ENCODE results near the gene ACP4. TPM values are rescaled to one million over a fixed set of nuclear protein-coding genes. Genes with fewer than 3 reads are reported as not detected.
"Not testable (repeated sequence)": the region's sequence is repeated elsewhere in the genome, so short reads cannot be mapped to it uniquely, and the experiment has no call there.

Gene ACP4
- polyA plus RNA-seq, 2 donors, result not detected

DNA sequence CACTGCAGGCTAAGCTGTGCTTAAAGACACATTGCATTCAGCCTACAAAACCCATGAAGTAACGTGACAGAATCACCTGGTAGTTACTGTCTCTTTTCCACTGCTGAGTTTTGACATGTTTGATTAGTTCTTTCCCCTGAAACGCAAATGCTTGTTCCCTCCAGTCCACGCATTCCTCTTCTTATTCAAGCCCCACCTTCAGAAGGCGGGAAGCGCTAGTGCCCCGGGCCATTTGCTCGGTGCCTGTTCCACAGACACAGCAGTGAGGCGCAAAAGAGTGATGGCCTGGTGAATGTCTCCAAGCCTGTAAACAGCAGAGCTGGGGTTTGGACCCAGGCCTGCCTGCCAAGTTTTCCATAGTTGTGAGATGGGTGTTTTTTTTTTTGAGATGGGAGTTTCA lies 10.9 kb downstream of the ACP4 start:
- WGBS, 2 donors, result 64 to 65% methylated on average over 8 of the region's 8 CpGs
- no peaks in the 10 kb centered on the region for H3K9me3 ChIP-seq (ENCODE audit: control insufficient read depth in 2 of 2, insufficient read depth in 1 of 2, low read depth in 1 of 2, low read length in 1 of 2)
- no peaks in the 10 kb centered on the region for H3K27me3 ChIP-seq (ENCODE audit: control insufficient read depth in 1 of 2, insufficient read depth in 2 of 2, low read length in 2 of 2)
- H3K4me3 ChIP-seq (ENCODE audit: low read depth in 1 of 2, low read length in 2 of 2), result no peak overlapping the region
- H3K4me1 ChIP-seq (ENCODE audit: control insufficient read depth in 2 of 2, insufficient read depth in 2 of 2, low read length in 1 of 2), result peaks cover 0 to 2% of the 10 kb centered on the region in 2 donors
- no peak overlapping the region for H3K27ac ChIP-seq (ENCODE audit: low read depth in 2 of 2, low read length in 1 of 2)
- H3K36me3 ChIP-seq (ENCODE audit: control insufficient read depth in 2 of 2, insufficient read depth in 2 of 2, low read length in 1 of 2), result peaks cover 12 to 35% of the 10 kb centered on the region in 2 donors

GRCh38 chr19:50803633-50804419 lies 13.6 kb downstream of the ACP4 start:
- peaks cover 5 to 13% of the 10 kb centered on the region in 2 donors for H3K36me3 ChIP-seq (ENCODE audit: control insufficient read depth in 2 of 2, insufficient read depth in 2 of 2, low read length in 1 of 2)
- H3K9me3 ChIP-seq (ENCODE audit: control insufficient read depth in 2 of 2, insufficient read depth in 1 of 2, low read depth in 1 of 2, low read length in 1 of 2), result no peaks in the 10 kb centered on the region
- H3K4me1 ChIP-seq (ENCODE audit: control insufficient read depth in 2 of 2, insufficient read depth in 2 of 2, low read length in 1 of 2), result peaks cover 0 to 2% of the 10 kb centered on the region in 2 donors
- H3K27me3 ChIP-seq (ENCODE audit: control insufficient read depth in 1 of 2, insufficient read depth in 2 of 2, low read length in 2 of 2), result no peaks in the 10 kb centered on the region
- H3K4me3 ChIP-seq (ENCODE audit: low read depth in 1 of 2, low read length in 2 of 2), result peak overlapping the region; percentile 73 to 81
- 1% methylated on average over 40 of the region's 40 CpGs for WGBS, 2 donors
- H3K27ac ChIP-seq (ENCODE audit: low read depth in 2 of 2, low read length in 1 of 2), result peak overlapping the region; percentile 98

DNA sequence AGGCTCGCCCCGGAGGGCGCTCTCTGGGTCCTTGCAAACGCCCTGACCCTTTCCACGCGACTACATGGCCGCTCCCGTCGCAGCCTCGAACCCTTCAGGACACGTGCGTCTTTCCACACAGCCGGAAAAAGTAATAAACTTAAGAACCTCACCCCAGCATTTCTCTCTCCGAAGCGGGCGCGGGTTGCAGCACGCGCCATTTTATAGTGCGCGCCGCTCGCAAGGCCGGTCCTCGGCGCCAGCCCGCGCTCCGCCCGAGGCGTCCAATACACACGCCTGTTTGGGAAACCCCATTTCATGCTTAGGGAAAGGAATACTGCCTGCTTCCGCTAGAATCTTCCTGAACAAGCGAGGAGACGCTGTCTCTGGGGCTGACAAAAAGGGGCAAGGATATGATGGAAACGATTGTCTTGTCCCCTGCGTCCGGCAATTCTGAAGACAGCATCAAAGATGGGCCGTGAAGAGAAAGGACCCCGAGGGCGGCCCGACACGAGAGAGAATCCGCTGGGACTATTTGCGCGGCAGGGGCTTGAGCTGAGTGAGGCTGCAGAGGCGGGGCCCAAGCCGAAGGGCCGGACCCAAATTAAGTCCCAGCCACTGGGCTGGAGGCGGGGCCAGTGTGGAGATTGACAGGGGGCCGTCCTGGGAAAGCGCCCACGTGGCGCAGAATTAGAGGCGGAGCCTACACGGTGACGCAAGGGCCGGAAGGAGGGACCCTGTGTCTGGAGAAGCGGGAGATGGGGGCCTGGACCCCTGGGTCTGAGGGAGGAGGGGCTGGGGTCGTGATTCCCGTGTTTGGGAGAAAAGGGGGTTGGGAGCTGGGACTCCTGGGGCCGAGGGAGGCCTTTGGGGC lies 14.4 kb downstream of the ACP4 start:
- Histone ChIP-seq H3K4me3 (ENCODE audit: low read depth in 1 of 2, low read length in 2 of 2) (peak overlapping the region; percentile 73 to 81), H3K4me1 (ENCODE audit: control insufficient read depth in 2 of 2, insufficient read depth in 2 of 2, low read length in 1 of 2) (peaks cover 0 to 2% of the 10 kb centered on the region in 2 donors), H3K27ac (ENCODE audit: low read depth in 2 of 2, low read length in 1 of 2) (peak overlapping the region; percentile 98), H3K27me3 (ENCODE audit: control insufficient read depth in 1 of 2, insufficient read depth in 2 of 2, low read length in 2 of 2) (no peaks in the 10 kb centered on the region), H3K9me3 (ENCODE audit: control insufficient read depth in 2 of 2, insufficient read depth in 1 of 2, low read depth in 1 of 2, low read length in 1 of 2) (no peaks in the 10 kb centered on the region), H3K36me3 (ENCODE audit: control insufficient read depth in 2 of 2, insufficient read depth in 2 of 2, low read length in 1 of 2) (peaks cover 0 to 7% of the 10 kb centered on the region in 2 donors)
- WGBS, 2 donors, result 1% methylated on average over 62 of the region's 62 CpGs

GRCh38 chr19:50808856-50809255 lies 18.6 kb downstream of the ACP4 start:
- no peaks in the 10 kb centered on the region for H3K9me3 ChIP-seq (ENCODE audit: control insufficient read depth in 2 of 2, insufficient read depth in 1 of 2, low read depth in 1 of 2, low read length in 1 of 2)
- H3K36me3 ChIP-seq (ENCODE audit: control insufficient read depth in 2 of 2, insufficient read depth in 2 of 2, low read length in 1 of 2), result no peaks in the 10 kb centered on the region
- H3K4me1 ChIP-seq (ENCODE audit: control insufficient read depth in 2 of 2, insufficient read depth in 2 of 2, low read length in 1 of 2), result no peaks in the 10 kb centered on the region
- no peaks in the 10 kb centered on the region for H3K27me3 ChIP-seq (ENCODE audit: control insufficient read depth in 1 of 2, insufficient read depth in 2 of 2, low read length in 2 of 2)
- no peak overlapping the region for H3K4me3 ChIP-seq (ENCODE audit: low read depth in 1 of 2, low read length in 2 of 2)
- no peak overlapping the region for H3K27ac ChIP-seq (ENCODE audit: low read depth in 2 of 2, low read length in 1 of 2)
- 67 to 71% methylated on average over 1 of the region's 1 CpG for WGBS, 2 donors

GRCh38 chr19:50811622-50812238 lies 21.5 kb downstream of the ACP4 start:
- WGBS, 2 donors, result 77 to 78% methylated on average over 3 of the region's 3 CpGs
- not testable (repeated sequence) for H3K4me3 ChIP-seq (ENCODE audit: low read depth in 1 of 2, low read length in 2 of 2); H3K9me3 ChIP-seq (ENCODE audit: control insufficient read depth in 2 of 2, insufficient read depth in 1 of 2, low read depth in 1 of 2, low read length in 1 of 2); H3K27me3 ChIP-seq (ENCODE audit: control insufficient read depth in 1 of 2, insufficient read depth in 2 of 2, low read length in 2 of 2); H3K4me1 ChIP-seq (ENCODE audit: control insufficient read depth in 2 of 2, insufficient read depth in 2 of 2, low read length in 1 of 2); H3K27ac ChIP-seq (ENCODE audit: low read depth in 2 of 2, low read length in 1 of 2); H3K36me3 ChIP-seq (ENCODE audit: control insufficient read depth in 2 of 2, insufficient read depth in 2 of 2, low read length in 1 of 2)

DNA sequence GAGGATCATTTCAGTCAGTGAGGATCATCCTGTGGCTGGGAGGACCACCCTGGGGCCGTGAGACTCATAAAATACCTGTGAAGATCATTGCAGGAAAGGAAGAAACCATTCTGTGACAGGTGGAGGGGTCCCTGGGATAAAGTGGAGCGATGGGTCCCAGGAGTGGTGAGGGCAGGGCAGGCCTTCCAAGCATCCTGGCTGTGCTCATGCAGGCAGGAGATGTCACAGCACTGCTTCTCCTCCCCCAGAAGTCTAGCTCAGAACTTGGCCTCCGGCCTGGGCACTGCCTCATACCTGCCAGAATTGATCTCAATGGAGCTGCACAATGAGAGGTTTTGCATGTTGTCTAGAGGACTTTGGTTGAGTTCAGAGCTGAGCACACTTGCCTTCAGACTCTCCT lies 22.3 kb downstream of the ACP4 start:
- H3K9me3 ChIP-seq (ENCODE audit: control insufficient read depth in 2 of 2, insufficient read depth in 1 of 2, low read depth in 1 of 2, low read length in 1 of 2), result no peaks in the 10 kb centered on the region
- H3K36me3 ChIP-seq (ENCODE audit: control insufficient read depth in 2 of 2, insufficient read depth in 2 of 2, low read length in 1 of 2), result no peaks in the 10 kb centered on the region
- 54 to 72% methylated on average over 3 of the region's 3 CpGs for WGBS, 2 donors
- H3K27ac ChIP-seq (ENCODE audit: low read depth in 2 of 2, low read length in 1 of 2), result no peak overlapping the region
- no peaks in the 10 kb centered on the region for H3K4me1 ChIP-seq (ENCODE audit: control insufficient read depth in 2 of 2, insufficient read depth in 2 of 2, low read length in 1 of 2)
- H3K27me3 ChIP-seq (ENCODE audit: control insufficient read depth in 1 of 2, insufficient read depth in 2 of 2, low read length in 2 of 2), result no peaks in the 10 kb centered on the region
- H3K4me3 ChIP-seq (ENCODE audit: low read depth in 1 of 2, low read length in 2 of 2), result no peak overlapping the region

- Histone ChIP-seq H3K27ac (ENCODE audit: low read depth in 2 of 2, low read length in 1 of 2) (no peak overlapping the region), H3K27me3 (ENCODE audit: control insufficient read depth in 1 of 2, insufficient read depth in 2 of 2, low read length in 2 of 2) (peaks cover 0 to 5% of the 10 kb centered on the region in 2 donors), H3K36me3 (ENCODE audit: control insufficient read depth in 2 of 2, insufficient read depth in 2 of 2, low read length in 1 of 2) (no peaks in the 10 kb centered on the region), H3K4me3 (ENCODE audit: low read depth in 1 of 2, low read length in 2 of 2) (no peak overlapping the region), H3K4me1 (ENCODE audit: control insufficient read depth in 2 of 2, insufficient read depth in 2 of 2, low read length in 1 of 2) (peaks cover 6 to 9% of the 10 kb centered on the region in 2 donors), H3K9me3 (ENCODE audit: control insufficient read depth in 2 of 2, insufficient read depth in 1 of 2, low read depth in 1 of 2, low read length in 1 of 2) (peaks cover 0 to 3% of the 10 kb centered on the region in 2 donors)
- WGBS, 2 donors, result 77% methylated on average over 5 of the region's 5 CpGs
Observed at GRCh38 chr19:50814883-50815282, 24.7 kb downstream of the ACP4 start.

GRCh38 chr19:50815439-50815838 lies 25.2 kb downstream of the ACP4 start:
- Histone ChIP-seq H3K36me3 (ENCODE audit: control insufficient read depth in 2 of 2, insufficient read depth in 2 of 2, low read length in 1 of 2) (no peaks in the 10 kb centered on the region), H3K9me3 (ENCODE audit: control insufficient read depth in 2 of 2, insufficient read depth in 1 of 2, low read depth in 1 of 2, low read length in 1 of 2) (peaks cover 0 to 3% of the 10 kb centered on the region in 2 donors), H3K27ac (ENCODE audit: low read depth in 2 of 2, low read length in 1 of 2) (no peak overlapping the region), H3K4me3 (ENCODE audit: low read depth in 1 of 2, low read length in 2 of 2) (no peak overlapping the region), H3K27me3 (ENCODE audit: control insufficient read depth in 1 of 2, insufficient read depth in 2 of 2, low read length in 2 of 2) (peaks cover 0 to 5% of the 10 kb centered on the region in 2 donors), H3K4me1 (ENCODE audit: control insufficient read depth in 2 of 2, insufficient read depth in 2 of 2, low read length in 1 of 2) (peaks cover 6 to 9% of the 10 kb centered on the region in 2 donors)
- 95 to 97% methylated on average over 1 of the region's 1 CpG for WGBS, 2 donors
